Coronary artery (tissue), 2 donors: ENCODE data around the gene NLRP2B.
"Not testable (repeated sequence)": the region's sequence is repeated elsewhere in the genome, so short reads cannot be mapped to it uniquely, and the experiment has no call there.

Experiments
- DNase-seq: peaks from one replicate; pipeline ENCODE4 v3.0.0-alpha.2; 2017; ENCODE audit warnings: low spot score
- H3K27ac ChIP-seq, 2 donors: fragments of 200-600 bp; sonication (generic); one replicate each; pipeline ENCODE4 v1.5.1; 2016 to 2019
- H3K4me3 ChIP-seq: fragments of 200-600 bp; sonication (generic); 2 replicates; pipeline ENCODE4 v1.5.1; 2016; ENCODE audit warnings: mild to moderate bottlenecking, moderate library complexity
- CTCF ChIP-seq: fragments of 200-600 bp; sonication (generic); IDR thresholded peaks from one replicate; pipeline ENCODE4 v1.5.1; 2019; ENCODE audit warnings: antibody characterized with exemption

The NLRP2B gene

GRCh38 chrX:57641338-57641737 lies 38.7 kb downstream of the NLRP2B start:
- DNase-seq = no peak
- no peak overlapping the region for H3K4me3 ChIP-seq
- TF ChIP-seq CTCF = no peak
- no peak overlapping the region for H3K27ac ChIP-seq

GRCh38 chrX:57640674-57641016 lies 39.4 kb downstream of the NLRP2B start:
- no peak for DNase-seq
- no peak overlapping the region for H3K27ac ChIP-seq
- no peak overlapping the region for H3K4me3 ChIP-seq
- TF ChIP-seq CTCF = no peak

DNA sequence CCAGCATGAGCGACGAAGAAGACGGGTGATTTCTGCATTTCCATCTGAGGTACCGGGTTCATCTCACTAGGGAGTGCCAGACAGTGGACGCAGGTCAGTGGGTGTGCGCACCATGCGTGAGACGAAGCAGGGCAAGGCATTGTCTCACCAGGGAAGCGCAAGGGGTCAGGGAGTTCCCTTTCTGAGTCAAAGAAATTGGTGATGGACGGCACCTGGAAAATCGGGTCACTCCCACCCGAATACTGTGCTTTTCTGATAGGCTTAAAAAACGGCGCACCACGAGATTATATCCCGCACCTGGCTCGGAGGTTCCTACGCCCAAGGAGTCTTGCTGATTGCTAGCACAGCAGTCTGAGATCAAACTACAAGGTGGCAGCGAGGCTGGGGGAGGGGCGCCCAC lies 50.6 kb downstream of the NLRP2B start:
- not testable (repeated sequence) for DNase-seq

More for the DNA sequence above, 50.6 kb downstream of the NLRP2B start:
- H3K4me3 ChIP-seq, H3K27ac ChIP-seq: not testable (repeated sequence)
